GM19025 (cell line): Measurements from ENCODE around the gene JMJD4.

Experiments used
- ATAC-seq: cut with Tn5 transposase; IDR thresholded peaks from one replicate; pipeline ENCODE4 v1.9.1; 2021; ENCODE audit warnings: mild to moderate bottlenecking, low read depth, moderate library complexity; ENCODE audit not compliant: unreplicated experiment

JMJD4 gene

GRCh38 chr1:227734856-227735538 lies at the start of gene JMJD4, which contains the start of gene SNAP47:
Gene JMJD4 (minus strand): TSS chr1:227735302. CDS start chr1:227735273, 29 bp downstream.
Gene SNAP47 (plus strand): TSS chr1:227735435. CDS start chr1:227747737, 12,302 bp downstream.
- peak; percentile 94 for ATAC-seq

GRCh38 chr1:227782226-227782625 lies 47.1 kb upstream of the JMJD4 start:
- no peak for ATAC-seq

- ATAC-seq, result no peak
Observed at GRCh38 chr1:227781314-227781930, 46.3 kb upstream of the JMJD4 start.

GRCh38 chr1:227780101-227781044 lies 45.3 kb upstream of the JMJD4 start:
- no peak for ATAC-seq

- ATAC-seq, result no peak
Observed at GRCh38 chr1:227779685-227780084, 44.6 kb upstream of the JMJD4 start.

- ATAC-seq, result no peak
Observed at GRCh38 chr1:227779021-227779441, 43.9 kb upstream of the JMJD4 start.

- ATAC-seq, result no peak
Observed at GRCh38 chr1:227778401-227778947, 43.4 kb upstream of the JMJD4 start.

GRCh38 chr1:227777646-227778045 lies 42.5 kb upstream of the JMJD4 start:
- ATAC-seq, result no peak

GRCh38 chr1:227777156-227777555 lies 42.1 kb upstream of the JMJD4 start:
- ATAC-seq, result no peak

GRCh38 chr1:227776331-227776771 lies 41.2 kb upstream of the JMJD4 start:
- no peak for ATAC-seq

- ATAC-seq, result no peak
Observed at GRCh38 chr1:227775841-227776240, 40.7 kb upstream of the JMJD4 start.

GRCh38 chr1:227774821-227775661 lies 39.9 kb upstream of the JMJD4 start:
- ATAC-seq, result no peak

GRCh38 chr1:227774051-227774731 lies 39.1 kb upstream of the JMJD4 start:
- ATAC-seq, result no peak

GRCh38 chr1:227773558-227773957 lies 38.5 kb upstream of the JMJD4 start:
- no peak for ATAC-seq

GRCh38 chr1:227771771-227772170 lies 36.7 kb upstream of the JMJD4 start:
- ATAC-seq, result no peak

GRCh38 chr1:227771326-227771725 lies 36.2 kb upstream of the JMJD4 start:
- no peak for ATAC-seq

- no peak for ATAC-seq
Observed at GRCh38 chr1:227770812-227771211, 35.7 kb upstream of the JMJD4 start.

GRCh38 chr1:227769936-227770494 lies 34.9 kb upstream of the JMJD4 start:
- no peak for ATAC-seq
